AG04449 (cell line): ENCODE results near the gene GREM1.

Source experiments
- CTCF ChIA-PET: fragments of 350-600 bp; formaldehyde crosslinking; extraction: SDS; loops from one replicate; lab custom pipeline; 2021; ENCODE audit warnings: antibody characterized with exemption; lab: Yijun Ruan, JAX
- POLR2A ChIA-PET: fragments of 400-600, 350-600 bp; formaldehyde crosslinking; extraction: SDS; loops from one replicate; lab custom pipeline; 2020; ENCODE audit warnings: antibody characterized with exemption, inconsistent platforms; lab: Yijun Ruan, JAX
- DNase-seq: peaks from one replicate; pipeline ENCODE4 v3.0.0-alpha.2; 2010; ENCODE audit warnings: low read depth, low spot score
- H3K4me3 ChIP-seq: 2 replicates; pipeline ENCODE4 v1.5.1; 2011; ENCODE audit warnings: low read depth, mild to moderate bottlenecking, control low read depth, low read length
- TF ChIP-seq, protein P1 (sequence below): IDR thresholded peaks from one replicate; pipeline ENCODE4 v1.5.1; 2011; ENCODE audit warnings: mild to moderate bottlenecking, moderate library complexity, low read length, control low read depth, inconsistent platforms; ENCODE audit not compliant: insufficient read depth; ENCODE audit errors: missing control alignments

GREM1 gene

DNA sequence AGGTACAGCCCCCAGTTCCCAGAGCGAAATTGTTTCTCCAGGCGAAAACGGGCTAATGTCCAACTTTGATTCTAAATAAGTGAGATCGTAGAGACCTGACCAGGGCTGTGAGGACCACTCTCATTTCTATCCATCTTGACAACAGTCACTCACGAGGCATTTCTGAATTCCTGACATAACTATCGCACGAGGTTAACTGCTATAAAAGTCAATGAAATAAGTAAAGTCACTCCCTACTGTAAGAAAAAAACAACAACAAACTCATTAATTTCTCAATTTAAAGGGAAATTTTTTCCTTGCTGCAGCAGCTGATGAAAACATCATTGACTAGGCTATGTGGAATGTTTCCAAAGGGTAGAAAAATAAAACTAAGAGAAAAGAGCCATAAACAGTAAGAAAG, 69.1 kb downstream of the GREM1 start:
- TF ChIP-seq, protein P1, sequence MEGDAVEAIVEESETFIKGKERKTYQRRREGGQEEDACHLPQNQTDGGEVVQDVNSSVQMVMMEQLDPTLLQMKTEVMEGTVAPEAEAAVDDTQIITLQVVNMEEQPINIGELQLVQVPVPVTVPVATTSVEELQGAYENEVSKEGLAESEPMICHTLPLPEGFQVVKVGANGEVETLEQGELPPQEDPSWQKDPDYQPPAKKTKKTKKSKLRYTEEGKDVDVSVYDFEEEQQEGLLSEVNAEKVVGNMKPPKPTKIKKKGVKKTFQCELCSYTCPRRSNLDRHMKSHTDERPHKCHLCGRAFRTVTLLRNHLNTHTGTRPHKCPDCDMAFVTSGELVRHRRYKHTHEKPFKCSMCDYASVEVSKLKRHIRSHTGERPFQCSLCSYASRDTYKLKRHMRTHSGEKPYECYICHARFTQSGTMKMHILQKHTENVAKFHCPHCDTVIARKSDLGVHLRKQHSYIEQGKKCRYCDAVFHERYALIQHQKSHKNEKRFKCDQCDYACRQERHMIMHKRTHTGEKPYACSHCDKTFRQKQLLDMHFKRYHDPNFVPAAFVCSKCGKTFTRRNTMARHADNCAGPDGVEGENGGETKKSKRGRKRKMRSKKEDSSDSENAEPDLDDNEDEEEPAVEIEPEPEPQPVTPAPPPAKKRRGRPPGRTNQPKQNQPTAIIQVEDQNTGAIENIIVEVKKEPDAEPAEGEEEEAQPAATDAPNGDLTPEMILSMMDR, result no peak

DNA sequence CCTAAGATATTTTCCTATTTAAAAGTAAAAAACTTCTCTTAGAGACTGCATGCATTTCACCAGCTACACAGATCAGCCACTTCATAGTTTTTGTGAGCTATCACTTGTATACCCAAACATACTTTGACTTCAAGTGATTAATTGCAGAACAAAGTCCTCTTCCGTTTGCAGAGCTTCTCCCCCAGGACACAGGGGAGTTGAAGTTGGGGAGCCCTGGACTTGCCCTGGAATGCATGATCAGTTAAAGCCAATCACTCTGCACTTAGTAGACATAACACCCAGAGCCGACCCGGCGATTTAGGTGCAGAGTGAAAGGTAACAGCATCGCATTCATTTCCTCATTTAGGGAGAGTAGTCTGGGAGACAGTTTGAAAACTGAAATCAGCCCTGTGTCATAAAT, 70.1 kb downstream of the GREM1 start:
- no peak for DNase-seq
- ChIA-PET POLR2A (no interaction called here), CTCF (interaction anchor here (1.1 to 1.6 kb wide), 2 partner anchors 21 to 206 kb away, joined by 4 read pairs; no protein-coding TSS in a partner anchor)
- TF ChIP-seq, protein P1, result no peak
- H3K4me3 ChIP-seq, result no peak overlapping the region

More for the DNA sequence above, 69.1 kb downstream of the GREM1 start:
- ChIA-PET CTCF (no interaction called here), POLR2A (no interaction called here)
- no peak for DNase-seq
- H3K4me3 ChIP-seq, result no peak overlapping the region

GRCh38 chr15:32790352-32790999, 72.7 kb downstream of the GREM1 start:
- H3K4me3 ChIP-seq, result no peak overlapping the region
- TF ChIP-seq, protein P1, result no peak
- POLR2A ChIA-PET, result interaction anchor here (0.6 kb wide), 1 partner anchor 35 kb away, joined by 3 read pairs; no protein-coding TSS in a partner anchor
- no peak for DNase-seq
- CTCF ChIA-PET, result interaction anchor here (0.8 to 1.9 kb wide), 6 partner anchors 9 to 205 kb away, joined by 3 to 6 read pairs (median 3); no protein-coding TSS in a partner anchor

DNA sequence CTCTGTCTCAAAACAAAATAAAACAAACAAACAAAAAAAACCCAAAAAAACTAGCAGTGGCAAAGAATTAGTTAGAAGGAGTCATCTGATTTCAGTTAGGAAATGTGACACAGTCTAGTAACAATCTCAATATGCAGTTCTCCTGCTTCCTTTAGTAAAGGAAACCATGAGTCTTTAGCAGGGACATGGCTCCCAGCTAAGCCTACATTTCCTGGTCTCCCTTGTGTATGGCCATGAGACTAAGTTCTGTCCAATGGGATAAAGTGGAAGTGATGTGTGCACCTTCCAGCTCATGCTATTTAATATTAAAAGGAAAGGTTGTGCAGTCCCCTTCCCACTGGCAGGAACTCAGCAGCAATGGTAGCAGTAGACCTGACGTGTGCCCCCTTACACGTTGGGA, 74.6 kb downstream of the GREM1 start:
- CTCF ChIA-PET, result interaction anchor here (0.9 kb wide), 1 partner anchor 130 kb away, joined by 4 read pairs; no protein-coding TSS in a partner anchor
- TF ChIP-seq, protein P1, result no peak
- POLR2A ChIA-PET, result no interaction called here

More for the DNA sequence above, 74.6 kb downstream of the GREM1 start:
- no peak overlapping the region for H3K4me3 ChIP-seq
- DNase-seq, result no peak
